GM12873 (cell line): Measurements from ENCODE around the gene DUSP22.
A peak's percentile ranks its signal among the peaks of the same experiment; 100 is the strongest.

Experiments
- TF ChIP-seq, protein P1 (sequence below): IDR thresholded peaks from 2 replicates; pipeline ENCODE4 v1.5.1; 2012; ENCODE audit warnings: low read depth, mild to moderate bottlenecking, moderate library complexity, low read length, control low read depth; ENCODE audit not compliant: insufficient read depth; ENCODE audit errors: missing control alignments

The DUSP22 gene

DNA sequence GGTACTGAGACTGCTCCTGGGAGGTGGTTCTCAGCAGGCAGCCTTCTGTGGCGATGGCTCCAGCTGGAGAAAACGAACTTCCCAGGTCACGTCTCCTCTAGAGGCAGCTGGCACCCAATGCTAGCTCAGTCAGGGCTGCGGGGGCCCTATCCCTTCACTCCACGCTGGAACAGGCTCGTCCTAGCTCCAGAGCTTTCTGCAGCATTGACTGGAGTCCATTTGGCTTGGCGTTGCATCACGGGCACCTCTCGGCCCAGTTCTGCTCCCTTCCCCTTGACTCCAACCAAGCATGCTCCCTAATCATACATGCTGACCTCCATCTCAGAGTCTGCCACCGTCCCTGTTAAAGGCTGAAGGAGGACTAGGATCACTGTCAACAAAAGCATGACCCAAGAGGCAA lies 93.3 kb downstream of the DUSP22 start:
- TF ChIP-seq, protein P1, sequence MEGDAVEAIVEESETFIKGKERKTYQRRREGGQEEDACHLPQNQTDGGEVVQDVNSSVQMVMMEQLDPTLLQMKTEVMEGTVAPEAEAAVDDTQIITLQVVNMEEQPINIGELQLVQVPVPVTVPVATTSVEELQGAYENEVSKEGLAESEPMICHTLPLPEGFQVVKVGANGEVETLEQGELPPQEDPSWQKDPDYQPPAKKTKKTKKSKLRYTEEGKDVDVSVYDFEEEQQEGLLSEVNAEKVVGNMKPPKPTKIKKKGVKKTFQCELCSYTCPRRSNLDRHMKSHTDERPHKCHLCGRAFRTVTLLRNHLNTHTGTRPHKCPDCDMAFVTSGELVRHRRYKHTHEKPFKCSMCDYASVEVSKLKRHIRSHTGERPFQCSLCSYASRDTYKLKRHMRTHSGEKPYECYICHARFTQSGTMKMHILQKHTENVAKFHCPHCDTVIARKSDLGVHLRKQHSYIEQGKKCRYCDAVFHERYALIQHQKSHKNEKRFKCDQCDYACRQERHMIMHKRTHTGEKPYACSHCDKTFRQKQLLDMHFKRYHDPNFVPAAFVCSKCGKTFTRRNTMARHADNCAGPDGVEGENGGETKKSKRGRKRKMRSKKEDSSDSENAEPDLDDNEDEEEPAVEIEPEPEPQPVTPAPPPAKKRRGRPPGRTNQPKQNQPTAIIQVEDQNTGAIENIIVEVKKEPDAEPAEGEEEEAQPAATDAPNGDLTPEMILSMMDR, result no peak

GRCh38 chr6:386688-387266 lies 94.5 kb downstream of the DUSP22 start:
- TF ChIP-seq, protein P1, result no peak

GRCh38 chr6:387293-387741 lies 95.0 kb downstream of the DUSP22 start:
- TF ChIP-seq, protein P1, result no peak

- TF ChIP-seq, protein P1, result no peak
Observed at GRCh38 chr6:388202-388903, 96.1 kb downstream of the DUSP22 start.

GRCh38 chr6:389143-389542 lies 96.9 kb downstream of the DUSP22 start:
- TF ChIP-seq, protein P1, result no peak

DNA sequence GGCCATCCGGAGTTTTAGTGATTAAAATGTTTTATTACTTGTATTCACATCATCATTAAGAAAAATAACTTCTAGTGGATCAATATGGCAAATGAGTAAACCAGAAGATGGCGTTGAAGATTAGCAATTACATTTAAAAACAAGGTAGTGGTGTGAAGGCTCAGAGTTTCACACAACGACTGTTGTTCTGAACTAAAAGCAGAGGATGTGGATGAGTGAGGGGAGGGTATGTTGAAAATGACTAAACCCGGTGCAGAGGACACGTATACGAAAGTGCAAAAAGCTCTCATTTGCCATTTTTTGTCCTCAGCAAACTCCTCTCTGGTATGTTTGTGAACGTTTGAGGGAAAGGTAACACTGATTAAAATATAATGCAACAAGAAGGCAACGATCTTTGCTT lies 97.3 kb downstream of the DUSP22 start:
- TF ChIP-seq, protein P1, result peak; percentile 13

GRCh38 chr6:390914-391558 lies 98.7 kb downstream of the DUSP22 start:
- TF ChIP-seq, protein P1, result peak; percentile 33
